ENCODE measurements around the gene TRABD2B.

TRABD2B gene

DNA sequence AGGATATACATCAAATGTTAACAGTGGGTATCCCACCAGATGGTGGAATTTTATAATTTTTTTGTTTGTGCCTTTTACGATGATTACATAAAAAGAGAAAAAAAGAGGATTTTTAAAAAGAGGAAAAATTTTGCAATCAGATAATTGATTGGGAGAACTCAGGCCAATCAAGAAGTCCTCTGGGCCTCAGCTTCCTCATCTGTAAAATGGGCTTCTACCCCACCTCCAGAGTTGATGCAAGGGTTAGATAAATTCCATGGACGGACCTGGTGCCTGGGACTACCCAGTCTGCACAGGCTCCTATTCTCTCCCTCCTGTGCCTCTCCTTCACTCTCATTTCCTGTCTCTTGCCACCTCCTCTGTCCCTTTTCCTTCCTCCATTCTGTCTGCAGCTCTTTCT is 88.9 kb downstream of the TRABD2B start:
- no peak overlapping the region for H3K9ac ChIP-seq (ENCODE audit: low read length)
- H4K20me1 ChIP-seq (ENCODE audit: low read depth, low read length): no peaks in the 10 kb centered on the region
- H3K4me2 ChIP-seq (ENCODE audit: low read depth, low read length, poor library complexity, severe bottlenecking): no peak overlapping the region
- H3K27ac ChIP-seq (ENCODE audit: low read depth, low read length): no peak overlapping the region
- H2AFZ ChIP-seq (ENCODE audit: low read depth, low read length, severe bottlenecking): no peak overlapping the region
- H3K9me3 ChIP-seq (ENCODE audit: insufficient read depth, low read length): no peaks in the 10 kb centered on the region
- no peak for TF ChIP-seq EZH2phosphoT487 (conservative IDR thresholded peaks at IDR 0.05; ENCODE audit: low read length)
- no peaks in the 10 kb centered on the region for H3K27me3 ChIP-seq (ENCODE audit: low read length)
- no peaks in the 10 kb centered on the region for H3K36me3 ChIP-seq (ENCODE audit: low read length)
- H3K9me2 ChIP-seq (replicated peaks; ENCODE audit: insufficient read depth, low read length): no peaks in the 10 kb centered on the region
- no peaks in the 10 kb centered on the region for H3F3A ChIP-seq (ENCODE audit: insufficient read depth)
- no peaks in the 10 kb centered on the region for H3K79me2 ChIP-seq (ENCODE audit: insufficient read depth, low read length)
- no peak overlapping the region for H3K4me3 ChIP-seq (ENCODE audit: insufficient read depth, low read length, poor library complexity, severe bottlenecking)

DNA sequence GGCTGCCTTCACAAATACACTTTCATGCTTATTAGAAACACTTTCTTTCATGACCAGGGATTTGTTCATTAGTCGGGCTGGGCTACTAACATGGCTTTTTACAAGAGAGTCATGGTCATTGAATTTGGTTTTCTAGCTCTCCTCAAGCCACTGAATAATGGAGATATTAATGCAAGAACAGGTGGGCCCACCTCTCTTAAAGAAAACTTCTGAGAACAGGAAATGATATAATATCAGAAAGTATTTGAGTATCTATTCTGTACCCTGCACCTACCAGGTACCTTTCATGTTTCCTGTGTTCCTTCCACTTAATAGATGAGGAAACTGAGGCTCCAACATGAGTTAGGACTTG is 90.0 kb downstream of the TRABD2B start:
- Histone ChIP-seq H2AFZ (ENCODE audit: low read depth, low read length, severe bottlenecking) (no peak overlapping the region), H3K4me3 (ENCODE audit: insufficient read depth, low read length, poor library complexity, severe bottlenecking) (no peak overlapping the region), H3F3A (ENCODE audit: insufficient read depth) (no peaks in the 10 kb centered on the region)

DNA sequence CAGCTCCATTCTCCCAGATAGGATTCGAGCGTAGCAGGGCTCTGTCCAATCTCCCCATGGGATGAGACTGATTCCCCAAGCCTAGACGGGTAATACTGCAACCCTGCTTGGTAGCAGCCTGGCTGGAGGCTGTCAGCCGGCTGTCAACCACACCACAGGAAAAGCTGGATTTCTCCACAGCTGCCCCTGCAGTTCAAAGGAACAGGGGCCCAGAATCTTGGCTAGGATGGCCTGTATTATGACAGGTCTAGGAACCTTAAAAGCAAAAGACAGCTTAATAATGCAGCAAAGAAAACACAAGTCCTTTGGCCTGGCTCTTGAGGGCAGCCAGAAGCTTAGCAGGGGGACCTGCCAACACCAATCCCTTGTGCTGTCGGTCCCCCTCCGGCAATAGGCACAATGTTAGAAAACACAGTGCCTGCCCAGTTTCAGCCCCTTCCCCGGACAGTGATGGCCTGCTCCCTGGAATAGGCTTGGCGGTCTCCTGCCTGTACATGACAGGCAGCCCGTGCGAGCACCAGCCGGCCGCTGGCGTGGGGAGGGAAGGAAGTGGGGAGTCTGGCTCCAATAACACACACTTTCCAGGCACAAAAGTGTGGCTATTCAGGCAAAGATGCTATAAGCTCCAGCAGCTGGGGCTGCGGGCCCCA is 90.5 kb downstream of the TRABD2B start:
- Histone ChIP-seq H3K4me2 (ENCODE audit: low read depth, low read length, poor library complexity, severe bottlenecking) (no peak overlapping the region), H2AFZ (ENCODE audit: low read depth, low read length, severe bottlenecking) (no peak overlapping the region), H3K9me3 (ENCODE audit: insufficient read depth, low read length) (no peaks in the 10 kb centered on the region), H3K4me3 (ENCODE audit: insufficient read depth, low read length, poor library complexity, severe bottlenecking) (no peak overlapping the region), H3K9me2 (replicated peaks; ENCODE audit: insufficient read depth, low read length) (no peaks in the 10 kb centered on the region), H3K27me3 (ENCODE audit: low read length) (no peaks in the 10 kb centered on the region; the same call in 1 of the 2 replicates), H3K9ac (ENCODE audit: low read length) (no peak overlapping the region), H3K36me3 (ENCODE audit: low read length) (no peaks in the 10 kb centered on the region), H3F3A (ENCODE audit: insufficient read depth) (no peaks in the 10 kb centered on the region), H3K79me2 (ENCODE audit: insufficient read depth, low read length) (no peaks in the 10 kb centered on the region), H3K27ac (ENCODE audit: low read depth, low read length) (no peak overlapping the region), H4K20me1 (ENCODE audit: low read depth, low read length) (no peaks in the 10 kb centered on the region)
- TF ChIP-seq CTCF (IDR thresholded peaks at IDR 0.05; ENCODE audit: insufficient read depth, low read length, poor library complexity, severe bottlenecking) (no peak), EZH2phosphoT487 (conservative IDR thresholded peaks at IDR 0.05; ENCODE audit: low read length) (no peak)

More for the DNA sequence above, 90.0 kb downstream of the TRABD2B start:
- Histone ChIP-seq H3K4me2 (ENCODE audit: low read depth, low read length, poor library complexity, severe bottlenecking) (no peak overlapping the region), H4K20me1 (ENCODE audit: low read depth, low read length) (no peaks in the 10 kb centered on the region), H3K79me2 (ENCODE audit: insufficient read depth, low read length) (no peaks in the 10 kb centered on the region), H3K9me3 (ENCODE audit: insufficient read depth, low read length) (no peaks in the 10 kb centered on the region), H3K9me2 (replicated peaks; ENCODE audit: insufficient read depth, low read length) (no peaks in the 10 kb centered on the region), H3K9ac (ENCODE audit: low read length) (no peak overlapping the region), H3K27ac (ENCODE audit: low read depth, low read length) (no peak overlapping the region), H3K36me3 (ENCODE audit: low read length) (no peaks in the 10 kb centered on the region), H3K27me3 (ENCODE audit: low read length) (no peaks in the 10 kb centered on the region; the same call in 1 of the 2 replicates)
- no peak for TF ChIP-seq EZH2phosphoT487 (conservative IDR thresholded peaks at IDR 0.05; ENCODE audit: low read length)
- TF ChIP-seq CTCF (IDR thresholded peaks at IDR 0.05; ENCODE audit: insufficient read depth, low read length, poor library complexity, severe bottlenecking): no peak

- TF ChIP-seq EZH2phosphoT487 (conservative IDR thresholded peaks at IDR 0.05; ENCODE audit: low read length) (no peak), CTCF (IDR thresholded peaks at IDR 0.05; ENCODE audit: insufficient read depth, low read length, poor library complexity, severe bottlenecking) (no peak)
- H3K27ac ChIP-seq (ENCODE audit: low read depth, low read length): no peak overlapping the region
- no peaks in the 10 kb centered on the region for H3K9me2 ChIP-seq (replicated peaks; ENCODE audit: insufficient read depth, low read length)
- H3K9me3 ChIP-seq (ENCODE audit: insufficient read depth, low read length): no peaks in the 10 kb centered on the region
- no peaks in the 10 kb centered on the region for H3K79me2 ChIP-seq (ENCODE audit: insufficient read depth, low read length)
- no peak overlapping the region for H3K9ac ChIP-seq (ENCODE audit: low read length)
- H4K20me1 ChIP-seq (ENCODE audit: low read depth, low read length): no peaks in the 10 kb centered on the region
- no peak overlapping the region for H3K4me2 ChIP-seq (ENCODE audit: low read depth, low read length, poor library complexity, severe bottlenecking)
- no peaks in the 10 kb centered on the region for H3K36me3 ChIP-seq (ENCODE audit: low read length)
- no peak overlapping the region for H2AFZ ChIP-seq (ENCODE audit: low read depth, low read length, severe bottlenecking)
- no peak overlapping the region for H3K4me3 ChIP-seq (ENCODE audit: insufficient read depth, low read length, poor library complexity, severe bottlenecking)
- H3K27me3 ChIP-seq (ENCODE audit: low read length): no peaks in the 10 kb centered on the region; the same call in 1 of the 2 replicates
- no peaks in the 10 kb centered on the region for H3F3A ChIP-seq (ENCODE audit: insufficient read depth)
These were observed 91.2 kb downstream of the TRABD2B start for GRCh38 chr1:47906009-47906432.
